CD14-positive monocyte (primary cell): ENCODE data around the gene MKRN1. TPM values are rescaled to one million over a fixed set of nuclear protein-coding genes. Genes with fewer than 3 reads are reported as not detected.
A peak's percentile ranks its signal among the peaks of the same experiment; 100 is the strongest.

Source experiments
- DNase-seq, 3 donors: peaks; one replicate each; pipeline ENCODE4 v3.0.0-alpha.2; 2011 to 2022
- H2AFZ ChIP-seq: 2 replicates; pipeline ENCODE4 v1.6.0; 2012; ENCODE audit warnings: mild to moderate bottlenecking, low read depth, low read length, inconsistent platforms; ENCODE audit not compliant: insufficient read depth, poor library complexity, severe bottlenecking
- H3K27ac ChIP-seq, 2 donors: 1 replicate in 1 of 2; 2 replicates in 1 of 2; pipeline ENCODE4 v1.5.1; 2012 to 2013; ENCODE audit warnings: low read length in 2 of 2, control low read depth in 1 of 2, inconsistent platforms in 1 of 2, low read depth in 1 of 2, mild to moderate bottlenecking in 1 of 2
- H3K27me3 ChIP-seq, 2 donors: one replicate each; pipeline versions ENCODE4 v1.6.0 to v1.6.1; 2011 to 2013; ENCODE audit warnings: low read length in 2 of 2; ENCODE audit not compliant: control insufficient read depth in 2 of 2, insufficient read depth in 2 of 2
- H3K36me3 ChIP-seq, 2 donors: replicated peaks in 1 of 2; 1 replicate in 1 of 2; 2 replicates in 1 of 2; pipeline versions ENCODE4 v1.5.1 to v1.6.1; 2012 to 2013; ENCODE audit warnings: low read length in 2 of 2, control low read depth in 1 of 2, inconsistent platforms in 1 of 2, mild to moderate bottlenecking in 1 of 2; ENCODE audit not compliant: insufficient read depth in 2 of 2, control insufficient read depth in 1 of 2
- H3K4me1 ChIP-seq, 2 donors: 1 replicate in 1 of 2; 2 replicates in 1 of 2; pipeline versions ENCODE4 v1.5.1 to v1.6.1; 2012 to 2013; ENCODE audit warnings: low read length in 2 of 2, control low read depth in 1 of 2, inconsistent platforms in 1 of 2, mild to moderate bottlenecking in 1 of 2, moderate library complexity in 1 of 2; ENCODE audit not compliant: insufficient read depth in 2 of 2, control insufficient read depth in 1 of 2
- H3K4me2 ChIP-seq: replicated peaks from 2 replicates; pipeline ENCODE3; 2012; ENCODE audit warnings: low read length, moderate library complexity, mild to moderate bottlenecking; ENCODE audit not compliant: poor library complexity, severe bottlenecking; ENCODE audit errors: extremely low read depth
- H3K4me3 ChIP-seq, 3 experiments: fragments of 200-600 bp in 1 of 3; sonication (generic) in 1 of 3; replicated peaks in 1 of 3; 1 replicate in 2 of 3; 2 replicates in 1 of 3; pipeline ENCODE4 v1.5.1; 2011 to 2013; ENCODE audit warnings: low read length in 3 of 3, mild to moderate bottlenecking in 3 of 3, control low read depth in 2 of 3, low read depth in 2 of 3, inconsistent platforms in 1 of 3, moderate library complexity in 1 of 3
- H3K79me2 ChIP-seq: 2 replicates; pipeline ENCODE4 v1.6.0; 2012; ENCODE audit warnings: mild to moderate bottlenecking, control low read depth, inconsistent platforms, low read length, moderate library complexity; ENCODE audit not compliant: insufficient read depth
- H3K9ac ChIP-seq: 2 replicates; pipeline ENCODE4 v1.6.0; 2017; ENCODE audit warnings: low read length, mild to moderate bottlenecking; ENCODE audit not compliant: insufficient read depth, poor library complexity, severe bottlenecking
- H3K9me3 ChIP-seq, 2 donors: replicated peaks in 1 of 2; 1 replicate in 1 of 2; 2 replicates in 1 of 2; pipeline versions ENCODE4 v1.5.1 to v1.6.1; 2012 to 2013; ENCODE audit warnings: low read length in 2 of 2, control low read depth in 1 of 2; ENCODE audit not compliant: control insufficient read depth in 1 of 2, insufficient read depth in 1 of 2
- H4K20me1 ChIP-seq: 2 replicates; pipeline ENCODE4 v1.6.0; 2012; ENCODE audit warnings: mild to moderate bottlenecking, low read length, control low read depth, moderate library complexity; ENCODE audit not compliant: insufficient read depth
- H3K27ac Mint-ChIP-seq, 7 donors: one replicate each; pipeline ENCODE4 v1.8.0; 2020; ENCODE audit warnings: mild to moderate bottlenecking in 7 of 7, mixed read lengths in 7 of 7, moderate library complexity in 6 of 7, inconsistent platforms in 2 of 7
- H3K27me3 Mint-ChIP-seq, 3 donors: one replicate each; pipeline ENCODE4 v1.8.0; 2021 to 2022; ENCODE audit warnings: low read depth in 3 of 3, mild to moderate bottlenecking in 3 of 3, mixed read lengths in 3 of 3, moderate library complexity in 3 of 3, inconsistent platforms in 1 of 3
- H3K36me3 Mint-ChIP-seq, 2 donors: one replicate each; pipeline ENCODE4 v1.8.0; 2020; ENCODE audit warnings: mixed read lengths in 2 of 2, inconsistent platforms in 1 of 2, mild to moderate bottlenecking in 1 of 2
- H3K4me1 Mint-ChIP-seq: one replicate; pipeline ENCODE4 v1.8.0; 2020; ENCODE audit warnings: mild to moderate bottlenecking, mixed read lengths
- H3K4me3 Mint-ChIP-seq, 2 donors: one replicate each; pipeline ENCODE4 v1.8.0; 2020; ENCODE audit warnings: mild to moderate bottlenecking in 2 of 2, mixed read lengths in 2 of 2, moderate library complexity in 1 of 2
- H3K9me3 Mint-ChIP-seq, 7 donors: one replicate each; pipeline ENCODE4 v1.8.0; 2020 to 2022; ENCODE audit warnings: mixed read lengths in 7 of 7, mild to moderate bottlenecking in 6 of 7, moderate library complexity in 6 of 7, inconsistent platforms in 2 of 7
- WGBS: methylation state at CpG from one replicate; pipeline ENCODE4 v1.1.5; 2013; ENCODE audit warnings: missing lambda C conversion rate; ENCODE audit not compliant: insufficient coverage; 5-methylcytosine and 5-hydroxymethylcytosine counted together
- intact Hi-C, 2 donors: fragments of 100-400 bp; cut with micrococcal nuclease; formaldehyde crosslinking; loops; one replicate each; pipeline versions ENCODE4 v1.15.0 to v1.15.1; 2023
- polyA plus RNA-seq, 3 donors: library from polyadenylated mRNA; depleted of rRNA in 1 of 3; unstranded in 2 of 3; stranded (reverse) in 1 of 3; fragments of 300-500 nt in 2 of 3; fragments of >200 nt in 1 of 3; fragmentation: Illumina TruSeq in 2 of 3; gene quantifications; 1 replicate in 2 of 3; 2 replicates in 1 of 3; pipeline ENCODE4 v1.2.3, GENCODE V29; 2012 to 2021
- TF ChIP-seq, protein P1 (sequence below): fragments of 200-600 bp; IDR thresholded peaks from one replicate; pipeline ENCODE4 v1.8.0; 2022; ENCODE audit warnings: antibody characterized with exemption, mild to moderate bottlenecking

MKRN1 gene
- polyA plus RNA-seq, 3 donors, result 88.4 to 160 (median 127) TPM

- Mint-ChIP-seq H3K9me3 (peaks cover 0 to 2% (median 0%) of the 10 kb centered on the region in 7 donors), H3K4me3 (no peak overlapping the region), H3K27me3 (peaks cover 13 to 28% (median 24%) of the 10 kb centered on the region in 3 donors), H3K4me1 (no peaks in the 10 kb centered on the region), H3K27ac (no peak overlapping the region), H3K36me3 (no peaks in the 10 kb centered on the region)
- Histone ChIP-seq H3K9ac (no peak overlapping the region), H2AFZ (no peak overlapping the region), H3K4me1 (no peaks in the 10 kb centered on the region), H3K9me3 (no peaks in the 10 kb centered on the region), H3K36me3 (no peaks in the 10 kb centered on the region), H4K20me1 (no peaks in the 10 kb centered on the region), H3K79me2 (no peaks in the 10 kb centered on the region), H3K4me3 (no peak overlapping the region), H3K27ac (no peak overlapping the region), H3K4me2 (no peak overlapping the region), H3K27me3 (no peaks in the 10 kb centered on the region)
- intact Hi-C loops, result no loop called here
- no CpG with 5 or more reads among the region's 3 CpGs for WGBS
- TF ChIP-seq, protein P1, sequence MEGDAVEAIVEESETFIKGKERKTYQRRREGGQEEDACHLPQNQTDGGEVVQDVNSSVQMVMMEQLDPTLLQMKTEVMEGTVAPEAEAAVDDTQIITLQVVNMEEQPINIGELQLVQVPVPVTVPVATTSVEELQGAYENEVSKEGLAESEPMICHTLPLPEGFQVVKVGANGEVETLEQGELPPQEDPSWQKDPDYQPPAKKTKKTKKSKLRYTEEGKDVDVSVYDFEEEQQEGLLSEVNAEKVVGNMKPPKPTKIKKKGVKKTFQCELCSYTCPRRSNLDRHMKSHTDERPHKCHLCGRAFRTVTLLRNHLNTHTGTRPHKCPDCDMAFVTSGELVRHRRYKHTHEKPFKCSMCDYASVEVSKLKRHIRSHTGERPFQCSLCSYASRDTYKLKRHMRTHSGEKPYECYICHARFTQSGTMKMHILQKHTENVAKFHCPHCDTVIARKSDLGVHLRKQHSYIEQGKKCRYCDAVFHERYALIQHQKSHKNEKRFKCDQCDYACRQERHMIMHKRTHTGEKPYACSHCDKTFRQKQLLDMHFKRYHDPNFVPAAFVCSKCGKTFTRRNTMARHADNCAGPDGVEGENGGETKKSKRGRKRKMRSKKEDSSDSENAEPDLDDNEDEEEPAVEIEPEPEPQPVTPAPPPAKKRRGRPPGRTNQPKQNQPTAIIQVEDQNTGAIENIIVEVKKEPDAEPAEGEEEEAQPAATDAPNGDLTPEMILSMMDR, result no peak
- no peak for DNase-seq
These were observed 63.9 kb downstream of the MKRN1 start for GRCh38 chr7:140415361-140415760.

- no peak overlapping the region for H3K27ac Mint-ChIP-seq
- peaks cover 0 to 7% (median 0%) of the 10 kb centered on the region in 7 donors for H3K9me3 Mint-ChIP-seq
- peaks cover 0 to 3% of the 10 kb centered on the region in 2 donors for H3K36me3 Mint-ChIP-seq
- Histone ChIP-seq H3K36me3 (no peaks in the 10 kb centered on the region), H3K4me3 (peak overlapping the region in 1 of 3 experiments; percentile 77), H3K27ac (no peak overlapping the region), H4K20me1 (no peaks in the 10 kb centered on the region), H3K9me3 (peaks cover 0 to 3% of the 10 kb centered on the region in 2 donors), H3K4me1 (peaks cover 24 to 25% of the 10 kb centered on the region in 2 donors), H3K9ac (no peak overlapping the region), H3K79me2 (no peaks in the 10 kb centered on the region), H2AFZ (peak overlapping the region; percentile 82), H3K27me3 (peaks cover 7 to 13% of the 10 kb centered on the region in 2 donors), H3K4me2 (peak overlapping the region; percentile 78)
- intact Hi-C loops, result no loop called here
- H3K4me1 Mint-ChIP-seq, result peaks cover 27% of the 10 kb centered on the region
- peak overlapping the region in 1 of 2 donors; percentile 93 for H3K4me3 Mint-ChIP-seq
- DNase-seq, result no peak
- peaks cover 29 to 37% (median 36%) of the 10 kb centered on the region in 3 donors for H3K27me3 Mint-ChIP-seq
- TF ChIP-seq, protein P1, result no peak
- 97% methylated on average over 3 of the region's 3 CpGs for WGBS
These were observed 74.7 kb downstream of the MKRN1 start for GRCh38 chr7:140404565-140405065.
